ENCODE measurements around the gene OPTC. TPM values are rescaled to one million over a fixed set of nuclear protein-coding genes. Genes with fewer than 3 reads are reported as not detected.

The OPTC gene
- total RNA-seq, 2 experiments from 2014 or later: not detected

- CTCF ChIA-PET: no interaction called here
These were observed 42.6 kb downstream of the OPTC start for GRCh38 chr1:203536575-203536974.

GRCh38 chr1:203536980-203537455 is 43.1 kb downstream of the OPTC start:
- CTCF ChIA-PET: no interaction called here
- Mint-ChIP-seq H3K27me3 (no peaks in the 10 kb centered on the region), H3K9me3 (no peaks in the 10 kb centered on the region), H3K36me3 (ENCODE audit: low read depth) (no peaks in the 10 kb centered on the region), H3K4me1 (ENCODE audit: low read depth) (no peaks in the 10 kb centered on the region), H3K27ac (no peak overlapping the region), H3K4me3 (no peak overlapping the region)
- DNase-seq (no peak), ATAC-seq (no peak)
- TF ChIP-seq, protein P1, sequence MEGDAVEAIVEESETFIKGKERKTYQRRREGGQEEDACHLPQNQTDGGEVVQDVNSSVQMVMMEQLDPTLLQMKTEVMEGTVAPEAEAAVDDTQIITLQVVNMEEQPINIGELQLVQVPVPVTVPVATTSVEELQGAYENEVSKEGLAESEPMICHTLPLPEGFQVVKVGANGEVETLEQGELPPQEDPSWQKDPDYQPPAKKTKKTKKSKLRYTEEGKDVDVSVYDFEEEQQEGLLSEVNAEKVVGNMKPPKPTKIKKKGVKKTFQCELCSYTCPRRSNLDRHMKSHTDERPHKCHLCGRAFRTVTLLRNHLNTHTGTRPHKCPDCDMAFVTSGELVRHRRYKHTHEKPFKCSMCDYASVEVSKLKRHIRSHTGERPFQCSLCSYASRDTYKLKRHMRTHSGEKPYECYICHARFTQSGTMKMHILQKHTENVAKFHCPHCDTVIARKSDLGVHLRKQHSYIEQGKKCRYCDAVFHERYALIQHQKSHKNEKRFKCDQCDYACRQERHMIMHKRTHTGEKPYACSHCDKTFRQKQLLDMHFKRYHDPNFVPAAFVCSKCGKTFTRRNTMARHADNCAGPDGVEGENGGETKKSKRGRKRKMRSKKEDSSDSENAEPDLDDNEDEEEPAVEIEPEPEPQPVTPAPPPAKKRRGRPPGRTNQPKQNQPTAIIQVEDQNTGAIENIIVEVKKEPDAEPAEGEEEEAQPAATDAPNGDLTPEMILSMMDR (IDR thresholded peaks at IDR 0.05): no peak
- intact Hi-C loops (cut with micrococcal nuclease): no loop called here
- POLR2A ChIA-PET: no interaction called here

More at GRCh38 chr1:203536575-203536974, 42.6 kb downstream of the OPTC start:
- Mint-ChIP-seq H3K27ac (no peak overlapping the region), H3K4me1 (ENCODE audit: low read depth) (no peaks in the 10 kb centered on the region), H3K4me3 (no peak overlapping the region), H3K27me3 (no peaks in the 10 kb centered on the region), H3K9me3 (no peaks in the 10 kb centered on the region), H3K36me3 (ENCODE audit: low read depth) (no peaks in the 10 kb centered on the region)
- ATAC-seq: no peak
- intact Hi-C loops (cut with micrococcal nuclease): no loop called here
- TF ChIP-seq, protein P1 (IDR thresholded peaks at IDR 0.05): no peak
- POLR2A ChIA-PET: no interaction called here
- DNase-seq: no peak

GRCh38 chr1:203537806-203538464 is 44.0 kb downstream of the OPTC start:
- Mint-ChIP-seq H3K36me3 (ENCODE audit: low read depth) (no peaks in the 10 kb centered on the region), H3K27ac (no peak overlapping the region), H3K4me1 (ENCODE audit: low read depth) (no peaks in the 10 kb centered on the region), H3K9me3 (no peaks in the 10 kb centered on the region), H3K27me3 (no peaks in the 10 kb centered on the region), H3K4me3 (no peak overlapping the region)
- DNase-seq: no peak
- ChIA-PET CTCF (no interaction called here), POLR2A (no interaction called here)
- TF ChIP-seq, protein P1 (IDR thresholded peaks at IDR 0.05): no peak
- intact Hi-C loops (cut with micrococcal nuclease): no loop called here
- ATAC-seq: no peak

DNA sequence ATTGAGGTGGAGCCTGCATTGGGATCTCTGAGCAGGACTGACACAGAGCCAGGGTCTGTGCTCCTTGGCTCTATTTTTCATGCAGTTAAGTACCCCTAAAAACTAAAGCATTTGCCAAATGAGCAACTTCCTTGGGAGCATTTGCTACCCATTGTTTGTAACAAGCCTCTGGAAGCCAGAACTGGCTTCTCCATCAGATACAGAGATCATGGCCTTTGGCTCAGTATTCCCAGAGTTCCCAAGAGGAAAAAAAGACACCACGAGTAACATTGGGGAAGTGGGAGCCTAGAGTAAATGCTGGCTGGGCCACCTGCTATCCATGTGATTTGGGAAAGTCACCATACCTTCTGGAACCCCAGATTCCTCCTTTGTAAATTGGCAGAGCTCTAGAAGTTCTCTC is 44.8 kb downstream of the OPTC start:
- no peak overlapping the region for H3K4me3 Mint-ChIP-seq
- H3K36me3 Mint-ChIP-seq (ENCODE audit: low read depth): no peaks in the 10 kb centered on the region
- no peaks in the 10 kb centered on the region for H3K4me1 Mint-ChIP-seq (ENCODE audit: low read depth)
- ChIA-PET POLR2A (interaction anchor here (0.6 kb wide), 1 partner anchor 199 kb away, joined by 3 read pairs; no protein-coding TSS in a partner anchor), CTCF (no interaction called here)
- no peak overlapping the region for H3K27ac Mint-ChIP-seq
- ATAC-seq: no peak
- DNase-seq: no peak
- intact Hi-C loops (cut with micrococcal nuclease): no loop called here
- no peaks in the 10 kb centered on the region for H3K27me3 Mint-ChIP-seq
- H3K9me3 Mint-ChIP-seq: no peaks in the 10 kb centered on the region
- TF ChIP-seq, protein P1 (IDR thresholded peaks at IDR 0.05): no peak

DNA sequence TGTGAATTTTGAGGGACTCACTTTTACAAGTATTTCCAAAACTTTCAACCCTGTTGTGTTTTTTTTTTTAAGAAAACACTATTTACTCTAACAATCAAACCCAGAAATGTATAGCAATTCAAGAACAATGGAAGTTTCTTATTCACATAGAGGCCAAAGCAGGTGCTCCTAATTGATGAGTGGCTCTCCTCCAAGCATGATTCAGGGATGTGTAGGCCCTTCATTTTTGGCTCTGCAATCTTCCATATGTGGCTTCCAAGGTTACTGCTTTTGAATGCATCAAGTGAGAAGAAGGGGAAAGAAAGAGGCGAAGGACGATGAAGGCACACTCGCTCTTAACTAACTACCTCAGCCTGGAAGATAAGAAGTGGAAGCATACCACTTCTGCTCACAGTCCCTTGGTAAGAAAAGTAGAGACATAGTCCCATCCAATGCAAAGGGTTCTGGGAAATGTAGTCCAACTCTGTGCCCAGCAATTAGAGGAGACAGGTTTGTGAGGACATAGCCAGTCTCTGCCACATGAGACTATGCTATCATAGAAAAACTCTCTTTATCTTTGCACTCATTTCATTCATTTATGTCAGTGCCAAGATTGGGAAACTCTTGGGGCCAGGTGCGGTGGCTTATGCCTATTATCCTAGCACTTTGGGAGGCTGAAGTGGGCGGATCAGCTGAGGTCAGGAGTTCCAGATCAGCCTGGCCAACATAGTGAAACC is 46.0 kb downstream of the OPTC start:
- no peak overlapping the region for H3K4me3 Mint-ChIP-seq
- ChIA-PET POLR2A (no interaction called here), CTCF (no interaction called here)
- DNase-seq (no peak), ATAC-seq (no peak)
- no peaks in the 10 kb centered on the region for H3K4me1 Mint-ChIP-seq (ENCODE audit: low read depth)
- H3K27ac Mint-ChIP-seq: no peak overlapping the region
- intact Hi-C loops (cut with micrococcal nuclease): no loop called here
- TF ChIP-seq, protein P1 (IDR thresholded peaks at IDR 0.05): no peak
- H3K9me3 Mint-ChIP-seq: no peaks in the 10 kb centered on the region
- H3K36me3 Mint-ChIP-seq (ENCODE audit: low read depth): no peaks in the 10 kb centered on the region
- H3K27me3 Mint-ChIP-seq: peaks cover 2% of the 10 kb centered on the region
